HG03039 (cell line): ENCODE results near the gene ACYP2.

Experiments used
- ATAC-seq: cut with Tn5 transposase; IDR thresholded peaks from one replicate; pipeline ENCODE4 v1.9.1; 2021; ENCODE audit warnings: mild to moderate bottlenecking, moderate library complexity; ENCODE audit not compliant: unreplicated experiment

ACYP2 gene

DNA sequence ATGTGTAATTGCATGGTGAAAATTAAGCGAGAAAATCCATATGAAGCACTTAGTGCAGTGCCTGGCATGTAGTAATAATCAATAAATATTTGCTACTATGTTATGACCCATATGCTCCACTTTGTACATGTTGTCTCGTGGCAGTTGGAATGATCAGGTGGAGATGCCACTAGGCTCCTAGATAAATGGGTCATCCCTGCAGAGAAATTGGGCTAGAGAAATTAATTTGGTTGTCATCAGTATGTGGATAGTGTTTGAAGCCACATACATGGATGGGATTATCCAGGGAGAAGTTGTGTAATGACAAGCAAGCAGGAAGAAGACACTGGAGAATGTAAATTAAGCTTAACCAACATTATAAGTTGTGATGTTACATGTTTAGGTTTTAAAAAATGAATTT is 33.0 kb downstream of the ACYP2 start:
- ATAC-seq = no peak

- ATAC-seq = no peak
Measured at GRCh38 chr2:54149638-54150441, 34.4 kb downstream of the ACYP2 start.

GRCh38 chr2:54158311-54158710 is 42.9 kb downstream of the ACYP2 start:
- ATAC-seq = no peak

DNA sequence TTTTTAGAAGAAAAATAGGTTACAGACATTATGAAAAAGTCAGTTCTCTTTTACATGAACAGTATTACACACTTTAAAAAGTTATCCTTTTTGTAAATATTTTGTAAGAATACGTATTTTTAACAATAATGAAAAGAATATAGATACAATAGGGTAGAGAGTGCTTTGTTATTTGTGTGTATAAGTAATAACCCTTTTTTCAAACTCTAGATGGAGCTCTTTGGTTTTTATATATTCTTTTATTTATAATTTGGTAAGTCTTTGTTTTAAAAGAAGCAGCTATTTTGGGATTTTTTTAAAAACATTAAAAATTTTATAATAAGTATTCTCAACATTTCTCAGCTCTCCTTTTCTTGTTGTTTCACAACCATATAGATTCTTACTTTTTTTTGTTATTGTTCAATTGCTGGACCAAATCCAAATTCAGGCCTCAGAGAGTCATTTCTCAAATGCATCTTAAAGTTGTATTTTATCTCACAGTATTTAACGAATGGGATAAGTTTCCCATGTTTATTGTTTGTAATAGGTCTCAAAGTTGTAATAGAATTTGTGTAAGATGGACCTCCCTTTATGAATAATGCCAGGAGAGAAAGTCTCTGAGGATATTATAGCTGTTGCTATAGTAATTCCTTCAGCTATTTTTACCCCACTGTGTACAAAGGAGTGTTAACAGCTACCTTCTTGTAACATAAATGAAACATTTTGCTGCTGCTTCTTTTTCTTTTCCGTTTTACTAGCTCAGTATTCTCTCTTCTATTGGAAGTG is 46.4 kb downstream of the ACYP2 start:
- no peak for ATAC-seq

- no peak for ATAC-seq
Measured at GRCh38 chr2:54164106-54164505, 48.7 kb downstream of the ACYP2 start.

GRCh38 chr2:54166121-54166773 is 50.8 kb downstream of the ACYP2 start:
- no peak for ATAC-seq

- no peak for ATAC-seq
Measured at GRCh38 chr2:54176577-54176976, 61.2 kb downstream of the ACYP2 start.

GRCh38 chr2:54183281-54183680 is 67.9 kb downstream of the ACYP2 start:
- ATAC-seq = no peak

DNA sequence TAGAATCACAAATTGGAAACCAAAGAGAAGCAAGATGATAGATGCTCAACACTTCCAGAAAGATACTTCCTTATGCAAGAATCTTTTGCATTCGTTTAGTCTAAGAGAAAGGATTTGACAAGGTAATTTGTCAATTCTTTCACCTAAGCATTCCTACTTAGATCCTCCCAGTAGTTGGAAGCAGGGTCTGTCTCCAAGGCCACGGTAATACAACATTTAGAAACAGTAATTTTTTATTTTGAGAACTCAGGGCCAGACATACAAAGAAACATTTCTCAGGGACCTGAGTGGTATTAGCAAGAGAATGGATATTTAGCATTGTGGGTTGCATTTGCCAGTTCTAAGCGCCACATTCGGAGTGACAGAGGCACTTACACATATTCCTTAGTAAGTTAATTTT is 68.6 kb downstream of the ACYP2 start:
- ATAC-seq = no peak

- ATAC-seq = no peak
Measured at GRCh38 chr2:54185105-54185504, 69.7 kb downstream of the ACYP2 start.

GRCh38 chr2:54187331-54187730 is 71.9 kb downstream of the ACYP2 start:
- ATAC-seq = no peak

DNA sequence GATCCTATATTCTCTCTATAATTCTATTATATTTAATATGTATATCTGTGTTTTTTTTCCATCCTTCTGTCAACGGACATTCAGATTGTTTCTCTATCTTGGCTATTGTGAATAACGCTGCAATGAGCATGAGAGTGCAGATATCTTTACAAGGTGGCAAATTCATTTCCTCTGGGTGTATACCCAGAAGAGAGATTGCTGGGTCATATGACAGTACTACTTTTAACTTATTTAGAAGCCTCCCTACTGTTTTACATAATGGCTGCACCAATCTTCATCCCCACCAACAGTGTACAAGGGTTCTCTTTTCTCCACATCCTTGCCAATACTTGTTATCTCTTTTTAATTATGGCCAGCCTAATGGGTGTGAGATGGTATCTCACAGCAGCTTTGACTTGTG is 74.1 kb downstream of the ACYP2 start:
- ATAC-seq = no peak

- no peak for ATAC-seq
Measured at GRCh38 chr2:54191361-54192135, 76.1 kb downstream of the ACYP2 start.

DNA sequence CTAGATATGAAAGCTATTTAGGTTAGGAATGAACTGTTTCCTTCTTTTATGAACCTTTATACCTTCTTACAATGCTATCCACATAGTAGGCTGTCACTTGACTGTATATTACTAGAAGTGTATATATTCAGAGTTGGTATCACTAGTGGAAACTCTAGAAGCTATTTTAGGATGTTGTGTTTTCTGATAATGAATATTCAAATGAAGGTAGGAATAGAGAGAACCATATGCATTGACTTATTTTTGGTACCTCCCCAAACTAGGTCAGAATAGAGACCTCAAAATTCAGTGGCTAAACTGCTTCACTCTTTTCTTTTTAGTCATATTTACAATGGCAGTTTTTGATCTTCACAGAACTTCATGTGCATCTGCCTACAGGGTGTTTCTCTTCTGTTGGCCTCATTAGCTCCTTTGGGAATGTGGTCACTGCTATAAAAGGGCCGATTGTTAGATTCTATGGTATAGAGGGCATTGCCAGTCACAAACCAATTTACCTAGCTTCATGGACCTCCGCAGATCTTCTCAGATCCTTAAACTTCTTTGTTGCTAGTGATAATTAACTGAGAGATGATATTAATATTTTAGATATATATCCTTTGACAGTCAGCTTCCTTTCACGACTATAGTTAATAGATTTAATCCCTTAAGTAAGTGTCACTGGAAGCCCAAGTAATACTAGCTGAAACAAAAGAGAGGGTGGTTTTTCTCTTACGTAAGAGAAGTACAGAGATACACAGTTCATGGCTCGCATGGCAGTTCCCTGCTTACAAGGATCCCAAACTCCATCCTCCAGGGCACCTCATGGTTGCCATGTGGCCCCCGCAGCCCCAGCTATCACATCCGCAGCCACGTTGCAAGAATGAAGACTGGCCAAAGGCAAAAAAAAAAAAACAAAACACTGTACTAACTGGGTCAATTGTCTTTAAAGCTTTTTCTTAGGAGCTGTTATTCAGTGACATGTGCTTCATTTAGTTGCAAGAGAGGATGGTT is 79.6 kb downstream of the ACYP2 start:
- ATAC-seq = peak; percentile 61

DNA sequence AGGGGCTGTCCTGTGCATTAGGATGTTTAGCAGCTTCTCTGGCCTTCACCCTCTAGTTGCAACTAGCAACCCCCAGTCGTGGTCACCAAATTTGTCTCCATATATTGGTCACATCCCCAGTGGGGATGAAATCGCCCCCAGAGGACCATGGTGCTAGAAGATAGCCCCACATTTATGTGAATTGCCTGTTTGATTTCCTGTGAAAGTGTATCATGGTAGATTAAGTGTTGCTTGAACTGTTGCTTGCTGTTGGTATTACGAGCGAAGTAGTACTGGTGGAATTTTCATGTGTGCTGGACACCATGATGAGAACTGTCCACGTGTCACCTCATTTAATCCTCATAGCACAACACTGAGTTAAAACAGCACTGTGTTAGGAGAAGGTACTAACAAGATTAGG is 81.2 kb downstream of the ACYP2 start:
- no peak for ATAC-seq

DNA sequence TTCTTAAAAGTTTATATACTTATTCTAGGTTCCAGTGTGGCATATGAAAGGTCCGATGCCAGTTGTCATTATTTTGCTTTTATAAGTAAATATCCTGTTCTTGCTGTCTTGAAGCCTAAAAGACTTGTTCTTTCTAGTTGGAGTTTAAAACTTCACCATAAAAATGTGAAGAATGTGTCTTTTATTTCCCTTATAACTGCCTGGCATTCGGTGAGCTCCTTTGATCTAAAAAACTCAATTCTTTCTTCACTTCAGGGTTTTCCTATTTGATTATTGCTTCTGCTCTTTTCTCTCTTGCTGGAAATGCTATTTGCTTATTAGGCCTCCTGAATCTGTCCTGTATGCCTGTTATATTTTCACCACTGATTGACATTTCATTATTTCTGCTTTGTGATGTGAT is 89.1 kb downstream of the ACYP2 start:
- no peak for ATAC-seq

DNA sequence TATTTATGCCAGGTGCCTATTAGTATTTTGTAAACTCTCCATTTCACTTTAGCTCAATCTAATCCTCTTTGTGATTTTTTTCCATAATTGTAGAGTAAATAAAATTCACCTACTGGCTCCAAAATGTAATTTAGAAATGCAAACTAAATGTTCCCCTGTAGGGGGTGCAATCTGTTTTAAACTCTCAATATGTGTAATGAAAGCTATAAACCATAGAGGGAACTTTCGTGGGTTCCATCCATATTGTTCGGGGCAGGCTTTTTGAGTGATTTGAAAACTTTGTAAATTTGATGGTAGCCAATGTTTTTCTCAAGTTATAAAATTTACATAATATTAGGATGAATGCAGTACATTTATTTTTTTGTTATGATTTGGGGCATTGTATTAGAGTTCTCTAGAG is 91.2 kb downstream of the ACYP2 start:
- no peak for ATAC-seq

- ATAC-seq = no peak
Measured at GRCh38 chr2:54207666-54208195, 92.3 kb downstream of the ACYP2 start.

GRCh38 chr2:54208364-54209240 is 93.2 kb downstream of the ACYP2 start:
- ATAC-seq = no peak
